PC-3 (cell line): ENCODE data around the gene CCDC187.

Source experiments
- CTCF ChIP-seq: fragments of 300-600 bp; sonication (generic); conservative IDR thresholded peaks from 2 replicates; pipeline ENCODE4 v1.5.1; 2017; ENCODE audit warnings: antibody characterized with exemption, low read depth, mild to moderate bottlenecking, low read length
- EZH2 ChIP-seq: fragments of 300-600 bp; sonication (generic); IDR thresholded peaks from one replicate; pipeline ENCODE4 v1.6.1; 2017; ENCODE audit warnings: antibody characterized with exemption, mild to moderate bottlenecking, low read length; ENCODE audit not compliant: unreplicated experiment

GRCh38 chr9:136327304-136327974, 23.5 kb upstream of the CCDC187 start, which contains the start of gene GPSM1:
- no peak for TF ChIP-seq CTCF
- no peak for TF ChIP-seq EZH2
